Activated CD4-positive, alpha-beta T cell treated with anti-CD3 and anti-CD28 coated beads for 48 hours (primary cell): ENCODE measurements around the gene LRFN5.
A peak's percentile ranks its signal among the peaks of the same experiment; 100 is the strongest.
"Not testable (repeated sequence)": the region's sequence is repeated elsewhere in the genome, so short reads cannot be mapped to it uniquely, and the experiment has no call there.

Experiments
- DNase-seq: peaks from one replicate; pipeline ENCODE4 v3.0.0-alpha.2; 2020

The LRFN5 gene

GRCh38 chr14:41606532-41607303, at the start of gene LRFN5:
TSS of gene LRFN5 (plus strand) at chr14:41606876.
- no peak for DNase-seq

- DNase-seq = no peak
Measured at GRCh38 chr14:41558490-41558889, 48.2 kb upstream of the LRFN5 start.

- DNase-seq = not testable (repeated sequence)
Measured at GRCh38 chr14:41566864-41567263, 39.8 kb upstream of the LRFN5 start.

GRCh38 chr14:41568979-41569378, 37.7 kb upstream of the LRFN5 start:
- DNase-seq = no peak

- DNase-seq = no peak
Measured at GRCh38 chr14:41570415-41571155, 36.1 kb upstream of the LRFN5 start.

GRCh38 chr14:41586237-41586636, 20.4 kb upstream of the LRFN5 start:
- DNase-seq = no peak

GRCh38 chr14:41597647-41598046, 9.0 kb upstream of the LRFN5 start:
- DNase-seq = no peak

- not testable (repeated sequence) for DNase-seq
Measured at GRCh38 chr14:41599805-41600385, 6.8 kb upstream of the LRFN5 start.

GRCh38 chr14:41604721-41605531, 1.8 kb upstream of the LRFN5 start:
- DNase-seq = no peak

GRCh38 chr14:41605550-41606281, 960 bp upstream of the LRFN5 start:
- peak; percentile 12 for DNase-seq

GRCh38 chr14:41606282-41606531, 469 bp upstream of the LRFN5 start:
- no peak for DNase-seq

GRCh38 chr14:41607304-41607775, 664 bp downstream of the LRFN5 start:
- DNase-seq = no peak

- DNase-seq = no peak
Measured at GRCh38 chr14:41607966-41608663, 1.4 kb downstream of the LRFN5 start.

- DNase-seq = no peak
Measured at GRCh38 chr14:41608681-41609390, 2.2 kb downstream of the LRFN5 start.

GRCh38 chr14:41609704-41610183, 3.1 kb downstream of the LRFN5 start:
- peak; percentile 14 for DNase-seq

GRCh38 chr14:41615011-41615595, 8.4 kb downstream of the LRFN5 start:
- no peak for DNase-seq

- DNase-seq = no peak
Measured at GRCh38 chr14:41623736-41624135, 17.1 kb downstream of the LRFN5 start.

- no peak for DNase-seq
Measured at GRCh38 chr14:41629876-41630275, 23.2 kb downstream of the LRFN5 start.

GRCh38 chr14:41634286-41634685, 27.6 kb downstream of the LRFN5 start:
- no peak for DNase-seq
